PC-9 (cell line): ENCODE measurements around the gene TRIML2. TPM values are rescaled to one million over a fixed set of nuclear protein-coding genes. Genes with fewer than 3 reads are reported as not detected.

Experiments used
- BruUV-seq: library from RNA; stranded (reverse); fragments of 400-500 nt; replicated peaks from 2 replicates; lab custom pipeline; 2021; lab: Mats Ljungman, UMichigan
- CTCF ChIA-PET: fragments of 300-600 bp; sonication (Branson Sonifier 250); formaldehyde crosslinking; loops from one replicate; lab custom pipeline; 2022; ENCODE audit warnings: antibody characterized with exemption; lab: Charles Lee
- POLR2A ChIA-PET: fragments of 300-600 bp; sonication (Branson Sonifier 250); formaldehyde crosslinking; loops from one replicate; lab custom pipeline; 2022; ENCODE audit warnings: antibody characterized with exemption; ENCODE audit not compliant: unreplicated experiment; lab: Charles Lee
- DNase-seq, 2 experiments: peaks; one replicate each; pipeline versions ENCODE4 v3.0.0 to v3.0.0-alpha.2; 2015 to 2022; ENCODE audit warnings: mixed read lengths in 1 of 2
- H2AFZ ChIP-seq: fragments of 200-600 bp; sonication (generic); 2 replicates; pipeline ENCODE4 v1.8.1; 2017; ENCODE audit warnings: antibody characterized with exemption
- H3F3A ChIP-seq: fragments of 200-600 bp; sonication (generic); 2 replicates; pipeline ENCODE4 v1.8.1; 2017; ENCODE audit warnings: antibody characterized with exemption, mild to moderate bottlenecking, low read depth; ENCODE audit not compliant: insufficient read depth
- H3K27ac ChIP-seq: fragments of 200-600 bp; sonication (generic); 2 replicates; pipeline ENCODE4 v1.6.1; 2016; ENCODE audit warnings: mixed run types
- H3K27me3 ChIP-seq: fragments of 200-600 bp; sonication (generic); 2 replicates; pipeline ENCODE4 v1.6.1; 2016; ENCODE audit warnings: low read depth, mixed run types; ENCODE audit not compliant: insufficient read depth
- H3K36me3 ChIP-seq: fragments of 200-600 bp; sonication (generic); 2 replicates; pipeline ENCODE4 v1.6.1; 2016; ENCODE audit warnings: low read depth, mixed run types
- H3K4me1 ChIP-seq: fragments of 200-600 bp; sonication (generic); replicated peaks from 2 replicates; pipeline ENCODE4 v1.6.1; 2016; ENCODE audit warnings: mixed run types; ENCODE audit not compliant: insufficient read depth
- H3K4me2 ChIP-seq: fragments of 200-600 bp; sonication (generic); 2 replicates; pipeline ENCODE4 v1.6.1; 2017; ENCODE audit warnings: mixed run types
- H3K4me3 ChIP-seq: fragments of 200-600 bp; sonication (generic); 2 replicates; pipeline ENCODE4 v1.6.1; 2016; ENCODE audit warnings: mixed run types
- H3K79me2 ChIP-seq: fragments of 200-600 bp; sonication (generic); 2 replicates; pipeline ENCODE4 v1.6.1; 2017; ENCODE audit warnings: low read depth, mixed run types
- H3K9me2 ChIP-seq: fragments of 200-600 bp; sonication (generic); 2 replicates; pipeline ENCODE4 v1.8.1; 2017; ENCODE audit warnings: mild to moderate bottlenecking; ENCODE audit not compliant: insufficient read depth
- H3K9me3 ChIP-seq: fragments of 200-600 bp; sonication (generic); 2 replicates; pipeline ENCODE4 v1.8.1; 2016; ENCODE audit warnings: low read depth; ENCODE audit not compliant: insufficient read depth
- H4K20me1 ChIP-seq: fragments of 200-600 bp; sonication (generic); 2 replicates; pipeline ENCODE4 v1.8.1; 2017; ENCODE audit not compliant: insufficient read depth
- EZH2 ChIP-seq: fragments of 200-600 bp; sonication (generic); IDR thresholded peaks from 2 replicates; pipeline ENCODE4 v1.8.0; 2017; ENCODE audit warnings: antibody characterized with exemption, low read depth
- intact Hi-C: fragments of 100-400 bp; cut with micrococcal nuclease; formaldehyde crosslinking; loops from one replicate; pipeline ENCODE4 v1.10.0; 2022; ENCODE audit not compliant: unreplicated experiment
- total RNA-seq: library from RNA; stranded (reverse); gene quantifications from 2 replicates; pipeline ENCODE4 v1.2.3, GENCODE V29; 2021
- TF ChIP-seq, protein P1 (sequence below): fragments of 200-600 bp; sonication (generic); conservative IDR thresholded peaks from 2 replicates; pipeline ENCODE4 v1.6.1; 2017; ENCODE audit warnings: mixed run types, antibody characterized with exemption, mild to moderate bottlenecking, moderate library complexity

The TRIML2 gene
- total RNA-seq, 1 experiment from 2014 or later: 0.28 TPM

DNA sequence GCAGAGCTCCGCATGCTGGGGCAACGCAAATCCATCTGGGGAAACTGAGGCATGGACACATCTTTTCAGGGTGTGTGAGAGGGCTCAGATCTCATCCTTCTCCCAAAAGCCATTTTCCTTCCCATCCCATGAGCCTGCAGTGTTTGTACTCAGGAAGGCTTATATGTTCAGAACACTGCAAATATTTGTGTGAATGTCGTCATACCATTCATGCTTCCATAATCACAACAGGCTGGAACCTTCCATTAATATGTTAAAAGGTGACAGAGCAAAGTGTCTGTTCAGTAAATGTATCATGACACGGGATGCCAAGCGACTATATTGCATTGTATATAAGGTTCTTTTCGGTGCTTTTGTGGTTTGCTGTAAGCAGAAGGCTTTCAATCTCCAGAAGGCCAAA is 38.4 kb upstream of the TRIML2 start:
- H4K20me1 ChIP-seq: no peaks in the 10 kb centered on the region
- no peak overlapping the region for H3K27ac ChIP-seq
- no peak overlapping the region for H3K4me2 ChIP-seq
- no peak overlapping the region for H2AFZ ChIP-seq
- POLR2A ChIA-PET: no interaction called here
- TF ChIP-seq, protein P1, sequence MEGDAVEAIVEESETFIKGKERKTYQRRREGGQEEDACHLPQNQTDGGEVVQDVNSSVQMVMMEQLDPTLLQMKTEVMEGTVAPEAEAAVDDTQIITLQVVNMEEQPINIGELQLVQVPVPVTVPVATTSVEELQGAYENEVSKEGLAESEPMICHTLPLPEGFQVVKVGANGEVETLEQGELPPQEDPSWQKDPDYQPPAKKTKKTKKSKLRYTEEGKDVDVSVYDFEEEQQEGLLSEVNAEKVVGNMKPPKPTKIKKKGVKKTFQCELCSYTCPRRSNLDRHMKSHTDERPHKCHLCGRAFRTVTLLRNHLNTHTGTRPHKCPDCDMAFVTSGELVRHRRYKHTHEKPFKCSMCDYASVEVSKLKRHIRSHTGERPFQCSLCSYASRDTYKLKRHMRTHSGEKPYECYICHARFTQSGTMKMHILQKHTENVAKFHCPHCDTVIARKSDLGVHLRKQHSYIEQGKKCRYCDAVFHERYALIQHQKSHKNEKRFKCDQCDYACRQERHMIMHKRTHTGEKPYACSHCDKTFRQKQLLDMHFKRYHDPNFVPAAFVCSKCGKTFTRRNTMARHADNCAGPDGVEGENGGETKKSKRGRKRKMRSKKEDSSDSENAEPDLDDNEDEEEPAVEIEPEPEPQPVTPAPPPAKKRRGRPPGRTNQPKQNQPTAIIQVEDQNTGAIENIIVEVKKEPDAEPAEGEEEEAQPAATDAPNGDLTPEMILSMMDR: no peak
- no peak for TF ChIP-seq EZH2
- no peaks in the 10 kb centered on the region for H3K4me1 ChIP-seq
- CTCF ChIA-PET: no interaction called here
- BruUV-seq: no TSS peak
- H3K9me3 ChIP-seq: no peaks in the 10 kb centered on the region
- peaks cover 17% of the 10 kb centered on the region; the same call in 1 of the 2 replicates for H3K27me3 ChIP-seq
- intact Hi-C loops: no loop called here
- H3K79me2 ChIP-seq: no peaks in the 10 kb centered on the region
- no peaks in the 10 kb centered on the region for H3K9me2 ChIP-seq
- no peak for DNase-seq
- no peak overlapping the region for H3K4me3 ChIP-seq
- no peaks in the 10 kb centered on the region for H3K36me3 ChIP-seq
- H3F3A ChIP-seq: no peaks in the 10 kb centered on the region

DNA sequence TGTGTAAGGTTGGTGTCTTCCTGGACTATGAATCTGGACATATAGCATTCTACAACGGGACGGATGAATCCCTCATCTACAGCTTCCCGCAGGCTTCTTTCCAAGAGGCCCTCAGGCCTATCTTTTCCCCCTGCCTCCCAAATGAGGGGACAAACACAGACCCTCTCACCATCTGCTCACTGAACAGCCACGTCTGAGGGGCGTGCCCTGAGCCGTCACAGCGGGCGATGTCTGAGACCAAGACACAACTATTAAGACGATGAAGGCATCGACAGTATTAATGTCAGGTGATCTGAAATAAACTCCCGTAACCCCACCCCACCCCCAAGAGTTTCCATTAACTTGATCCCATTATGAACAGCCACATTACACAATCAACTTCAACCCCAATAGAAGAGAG is 37.8 kb upstream of the TRIML2 start:
- Histone ChIP-seq H2AFZ (no peak overlapping the region), H3K27ac (no peak overlapping the region), H3K4me1 (no peaks in the 10 kb centered on the region), H3F3A (no peaks in the 10 kb centered on the region), H3K4me2 (no peak overlapping the region), H3K9me3 (no peaks in the 10 kb centered on the region), H4K20me1 (no peaks in the 10 kb centered on the region), H3K4me3 (no peak overlapping the region), H3K79me2 (no peaks in the 10 kb centered on the region), H3K9me2 (no peaks in the 10 kb centered on the region), H3K36me3 (no peaks in the 10 kb centered on the region), H3K27me3 (peaks cover 19% of the 10 kb centered on the region; the same call in 1 of the 2 replicates)
- TF ChIP-seq, protein P1: no peak
- TF ChIP-seq EZH2: no peak
- POLR2A ChIA-PET: no interaction called here
- BruUV-seq: no TSS peak
- CTCF ChIA-PET: no interaction called here
- no peak for DNase-seq
- intact Hi-C loops: no loop called here

DNA sequence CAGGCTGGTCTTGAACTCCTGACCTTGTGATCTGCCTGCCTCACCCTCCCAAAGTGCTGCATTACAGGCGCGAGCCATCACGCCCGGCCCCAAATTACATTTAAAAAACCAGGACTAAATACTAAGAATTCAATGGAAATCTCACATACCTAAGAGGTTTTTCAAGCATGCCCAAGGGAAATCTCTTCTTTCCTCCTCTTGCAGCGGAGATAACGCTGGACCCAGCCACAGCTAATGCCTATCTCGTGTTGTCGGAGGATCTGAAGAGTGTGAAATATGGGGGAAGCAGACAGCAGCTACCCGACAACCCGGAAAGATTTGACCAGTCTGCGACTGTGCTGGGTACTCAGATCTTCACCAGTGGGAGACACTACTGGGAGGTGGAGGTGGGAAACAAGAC is 37.2 kb upstream of the TRIML2 start:
- Histone ChIP-seq H4K20me1 (no peaks in the 10 kb centered on the region), H3K36me3 (no peaks in the 10 kb centered on the region), H3K27ac (no peak overlapping the region), H3K4me1 (no peaks in the 10 kb centered on the region), H3K79me2 (no peaks in the 10 kb centered on the region), H3F3A (no peaks in the 10 kb centered on the region), H3K27me3 (peaks cover 20% of the 10 kb centered on the region), H2AFZ (no peak overlapping the region), H3K9me3 (no peaks in the 10 kb centered on the region), H3K4me3 (no peak overlapping the region), H3K9me2 (no peaks in the 10 kb centered on the region), H3K4me2 (no peak overlapping the region)
- CTCF ChIA-PET: no interaction called here
- DNase-seq: no peak
- BruUV-seq: no TSS peak
- intact Hi-C loops: no loop called here
- POLR2A ChIA-PET: no interaction called here
- no peak for TF ChIP-seq EZH2
- TF ChIP-seq, protein P1: no peak
